IMR-90 (cell line): Measurements from ENCODE around the gene DNMT3L.
"Not testable (repeated sequence)": the region's sequence is repeated elsewhere in the genome, so short reads cannot be mapped to it uniquely, and the experiment has no call there.

Source experiments
- BHLHE40 ChIP-seq: fragments of 150-350 bp; IDR thresholded peaks from 2 replicates; pipeline ENCODE4 v1.6.1; 2016; ENCODE audit warnings: mild to moderate bottlenecking, low read depth, low read length
- CEBPB ChIP-seq: IDR thresholded peaks from 2 replicates; pipeline ENCODE4 v1.6.1; 2012; ENCODE audit warnings: low read depth, low read length, improper control_type of control experiment
- CHD1 ChIP-seq: IDR thresholded peaks from 2 replicates; pipeline ENCODE4 v1.6.1; 2012; ENCODE audit warnings: low read depth, low read length, improper control_type of control experiment
- CTCF ChIP-seq: conservative IDR thresholded peaks from 2 replicates; pipeline ENCODE4 v1.5.1; 2012; ENCODE audit warnings: mild to moderate bottlenecking, low read depth, low read length, improper control_type of control experiment
- ELK1 ChIP-seq: fragments of 150-350 bp; IDR thresholded peaks from 2 replicates; pipeline ENCODE4 v1.6.1; 2016; ENCODE audit warnings: low read depth, mild to moderate bottlenecking, low read length, moderate library complexity, borderline replicate concordance
- MAFK ChIP-seq: IDR thresholded peaks from 2 replicates; pipeline ENCODE4 v1.6.1; 2012; ENCODE audit warnings: low read depth, low read length, improper control_type of control experiment
- MAZ ChIP-seq: IDR thresholded peaks from 2 replicates; pipeline ENCODE4 v1.6.1; 2012; ENCODE audit warnings: low read depth, mild to moderate bottlenecking, low read length, improper control_type of control experiment, moderate library complexity, borderline replicate concordance
- MXI1 ChIP-seq: IDR thresholded peaks from 2 replicates; pipeline ENCODE4 v1.6.1; 2012; ENCODE audit warnings: low read depth, mild to moderate bottlenecking, low read length, moderate library complexity, borderline replicate concordance
- NFE2L2 ChIP-seq: fragments of 150-350 bp; IDR thresholded peaks from 2 replicates; pipeline ENCODE4 v1.6.1; 2016; ENCODE audit warnings: low read depth, mild to moderate bottlenecking, low read length
- POLR2A ChIP-seq: IDR thresholded peaks from 2 replicates; pipeline ENCODE4 v1.6.1; 2012; ENCODE audit warnings: mild to moderate bottlenecking, low read depth, low read length
- RAD21 ChIP-seq: IDR thresholded peaks from 2 replicates; pipeline ENCODE4 v1.6.1; 2012; ENCODE audit warnings: low read length, improper control_type of control experiment
- SMC3 ChIP-seq: fragments of 150-350 bp; IDR thresholded peaks from 2 replicates; pipeline ENCODE4 v1.6.1; 2016; ENCODE audit warnings: low read depth, mild to moderate bottlenecking, antibody characterized with exemption, low read length, moderate library complexity

GRCh38 chr21:44247904-44248303 is 13.8 kb downstream of the DNMT3L start:
- TF ChIP-seq CTCF, POLR2A, BHLHE40, ELK1, MAZ, MXI1, CEBPB, RAD21, MAFK, SMC3, CHD1, NFE2L2: not testable (repeated sequence)
